ENCODE data around the gene LRRC46.

The LRRC46 gene

GRCh38 chr17:47853616-47854015 is 22.1 kb downstream of the LRRC46 start:
- no peak for DNase-seq

GRCh38 chr17:47855737-47856136 is 24.3 kb downstream of the LRRC46 start:
- no peak for DNase-seq

GRCh38 chr17:47856830-47857229 is 25.4 kb downstream of the LRRC46 start:
- DNase-seq, result no peak

- DNase-seq, result no peak
Measured at GRCh38 chr17:47857551-47858455, 26.3 kb downstream of the LRRC46 start.

GRCh38 chr17:47860386-47860785 is 28.9 kb downstream of the LRRC46 start:
- DNase-seq, result no peak

- no peak for DNase-seq
Measured at GRCh38 chr17:47862621-47863440, 31.4 kb downstream of the LRRC46 start.

- no peak for DNase-seq
Measured at GRCh38 chr17:47864791-47865216, 33.3 kb downstream of the LRRC46 start.

- DNase-seq, result no peak
Measured at GRCh38 chr17:47866941-47867340, 35.5 kb downstream of the LRRC46 start.

- no peak for DNase-seq
Measured at GRCh38 chr17:47867813-47868533, 36.5 kb downstream of the LRRC46 start.

GRCh38 chr17:47869114-47869513 is 37.6 kb downstream of the LRRC46 start:
- no peak for DNase-seq

GRCh38 chr17:47870056-47870455 is 38.6 kb downstream of the LRRC46 start:
- no peak for DNase-seq

GRCh38 chr17:47871048-47871447 is 39.6 kb downstream of the LRRC46 start:
- no peak for DNase-seq

- DNase-seq, result no peak
Measured at GRCh38 chr17:47872019-47872650, 40.7 kb downstream of the LRRC46 start.

GRCh38 chr17:47872651-47873161 is 41.2 kb downstream of the LRRC46 start:
- DNase-seq, result no peak

GRCh38 chr17:47873200-47874090 is 42.0 kb downstream of the LRRC46 start:
- no peak for DNase-seq

- no peak for DNase-seq
Measured at GRCh38 chr17:47875011-47875985, 43.8 kb downstream of the LRRC46 start.

GRCh38 chr17:47877368-47878034 is 46.0 kb downstream of the LRRC46 start:
- no peak for DNase-seq

GRCh38 chr17:47878203-47879027 is 46.9 kb downstream of the LRRC46 start:
- no peak for DNase-seq
